Measurements from ENCODE around the gene SLC37A1. TPM values are rescaled to one million over a fixed set of nuclear protein-coding genes. Genes with fewer than 3 reads are reported as not detected.

The SLC37A1 gene
- total and polyA plus RNA-seq, 2 donors from 2014 or later = 3.4 to 21.8 TPM

DNA sequence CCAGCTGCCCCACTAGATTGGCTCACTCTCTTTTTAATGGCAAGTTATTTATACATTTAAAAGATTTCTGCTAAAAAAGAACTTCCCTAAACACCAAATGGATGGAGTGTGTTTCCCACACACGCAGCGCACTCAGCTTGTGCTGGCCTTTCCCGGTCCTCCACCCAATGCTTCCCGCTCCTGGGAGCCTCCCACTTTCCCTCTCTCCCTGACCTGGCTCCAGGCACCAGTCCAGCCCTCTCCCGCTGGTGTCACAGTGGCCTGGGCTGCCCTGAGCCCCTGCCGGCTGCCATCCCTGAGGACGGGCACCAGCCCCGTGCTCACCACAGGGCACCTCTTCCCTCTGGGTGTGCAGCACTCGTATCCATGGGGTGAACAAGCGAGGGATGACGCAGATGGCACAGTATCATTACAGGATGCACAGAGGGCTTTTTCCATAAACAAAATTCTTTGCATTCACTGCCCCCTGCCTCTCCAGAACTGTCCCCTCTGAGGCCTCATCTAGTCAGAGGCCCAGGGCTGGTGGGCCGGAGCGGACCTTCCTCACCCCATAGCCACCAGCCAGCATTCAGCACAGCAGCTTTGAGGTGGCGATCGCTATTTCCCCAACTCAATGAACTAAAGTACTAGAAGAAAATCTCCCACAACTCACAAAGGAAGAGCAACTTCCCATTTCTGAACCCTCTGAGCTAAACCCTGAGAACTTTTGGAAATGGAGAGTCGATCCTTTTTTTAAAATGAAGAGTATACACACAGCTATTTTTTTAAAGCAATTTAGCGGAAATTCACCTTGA is 68.5 kb downstream of the SLC37A1 start:
- Histone ChIP-seq H3K36me3 (ENCODE audit: control insufficient read depth in 2 of 3, insufficient read depth in 3 of 3, low read length in 3 of 3) (no peaks in the 10 kb centered on the region), H3K4me1 (ENCODE audit: control insufficient read depth in 2 of 3, insufficient read depth in 2 of 3, low read depth in 1 of 3, low read length in 3 of 3) (no peaks in the 10 kb centered on the region), H3K9ac (ENCODE audit: low read length in 3 of 3) (no peak overlapping the region), H3K27me3 (ENCODE audit: control insufficient read depth, insufficient read depth, low read length) (no peaks in the 10 kb centered on the region), H3K9me3 (ENCODE audit: control insufficient read depth in 2 of 3, insufficient read depth in 1 of 3, low read length in 3 of 3) (no peaks in the 10 kb centered on the region), H3K27ac (ENCODE audit: low read depth in 2 of 2, low read length in 2 of 2) (no peak overlapping the region), H3K4me3 (ENCODE audit: low read length in 3 of 3) (no peak overlapping the region)
- DNase-seq = peak in 2 of 5 donors; percentile 20 to 73
- intact Hi-C loops (cut with DNase I) = no loop called here
- FAIRE-seq = no peak
- no peak for TF ChIP-seq CTCF (IDR thresholded peaks at IDR 0.05; ENCODE audit: borderline replicate concordance, extremely low read depth, insufficient read depth)

DNA sequence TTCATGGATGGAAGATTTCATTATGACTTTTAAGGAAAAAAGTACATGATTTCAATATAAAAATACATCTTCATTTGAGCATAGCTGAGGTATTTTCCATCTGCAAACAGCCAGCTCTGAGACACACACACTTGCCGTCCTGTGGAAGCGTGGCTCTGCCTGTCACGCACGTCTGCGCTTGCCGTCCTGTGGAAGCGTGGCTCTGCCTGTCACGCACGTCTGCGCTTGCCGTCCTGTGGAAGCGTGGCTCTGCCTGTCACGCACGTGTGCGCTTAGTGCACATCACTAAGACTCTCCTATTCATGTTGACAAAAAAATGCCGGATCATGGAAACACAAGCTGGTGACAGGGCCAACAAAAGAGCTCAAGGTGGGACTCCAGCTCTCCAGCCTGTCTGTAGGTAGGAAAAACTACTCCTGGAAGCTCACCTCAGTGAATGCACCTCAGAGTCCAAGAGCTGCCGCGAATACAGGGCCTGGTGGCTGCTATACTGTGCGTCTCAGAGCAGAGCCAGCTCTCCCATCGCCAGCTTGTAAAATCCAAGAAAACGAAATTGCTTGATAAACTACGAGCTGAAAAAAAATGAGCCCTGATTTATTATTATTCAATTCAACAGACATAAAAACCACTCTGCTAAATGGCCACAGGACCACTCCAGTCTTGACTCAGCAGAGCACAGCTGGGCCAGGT is 69.3 kb downstream of the SLC37A1 start:
- Histone ChIP-seq H3K4me3 (ENCODE audit: low read length in 3 of 3) (no peak overlapping the region), H3K4me1 (ENCODE audit: control insufficient read depth in 2 of 3, insufficient read depth in 2 of 3, low read depth in 1 of 3, low read length in 3 of 3) (no peaks in the 10 kb centered on the region), H3K9me3 (ENCODE audit: control insufficient read depth in 2 of 3, insufficient read depth in 1 of 3, low read length in 3 of 3) (no peaks in the 10 kb centered on the region), H3K9ac (ENCODE audit: low read length in 3 of 3) (no peak overlapping the region), H3K27me3 (ENCODE audit: control insufficient read depth, insufficient read depth, low read length) (no peaks in the 10 kb centered on the region), H3K27ac (ENCODE audit: low read depth in 2 of 2, low read length in 2 of 2) (no peak overlapping the region), H3K36me3 (ENCODE audit: control insufficient read depth in 2 of 3, insufficient read depth in 3 of 3, low read length in 3 of 3) (no peaks in the 10 kb centered on the region)
- no peak for TF ChIP-seq CTCF (IDR thresholded peaks at IDR 0.05; ENCODE audit: borderline replicate concordance, extremely low read depth, insufficient read depth)
- DNase-seq = peak in 1 of 5 donors; percentile 14
- intact Hi-C loops (cut with DNase I) = no loop called here
- no peak for FAIRE-seq

GRCh38 chr21:42583477-42584295 is 70.0 kb downstream of the SLC37A1 start:
- Histone ChIP-seq H3K27me3 (ENCODE audit: control insufficient read depth, insufficient read depth, low read length) (no peaks in the 10 kb centered on the region), H3K36me3 (ENCODE audit: control insufficient read depth in 2 of 3, insufficient read depth in 3 of 3, low read length in 3 of 3) (no peaks in the 10 kb centered on the region), H3K9me3 (ENCODE audit: control insufficient read depth in 2 of 3, insufficient read depth in 1 of 3, low read length in 3 of 3) (no peaks in the 10 kb centered on the region), H3K4me3 (ENCODE audit: low read length in 3 of 3) (no peak overlapping the region), H3K27ac (ENCODE audit: low read depth in 2 of 2, low read length in 2 of 2) (no peak overlapping the region), H3K9ac (ENCODE audit: low read length in 3 of 3) (no peak overlapping the region), H3K4me1 (ENCODE audit: control insufficient read depth in 2 of 3, insufficient read depth in 2 of 3, low read depth in 1 of 3, low read length in 3 of 3) (no peaks in the 10 kb centered on the region)
- TF ChIP-seq CTCF (IDR thresholded peaks at IDR 0.05; ENCODE audit: borderline replicate concordance, extremely low read depth, insufficient read depth) = no peak
- DNase-seq (peak in 2 of 5 donors; percentile 26 to 57), FAIRE-seq (no peak)
- intact Hi-C loops (cut with DNase I) = no loop called here

Data from kidney (tissue), 14 donors.